ENCODE data around the gene IRF2BPL.

The IRF2BPL gene

GRCh38 chr14:77045238-77046162 is 17.0 kb upstream of the IRF2BPL start:
- in situ Hi-C loops (cut with HindIII; ENCODE audit: low sequenced_read_pairs) = loop anchor here (10.0 kb wide), 1 partner anchor 91 kb away; no protein-coding TSS in a partner anchor

GRCh38 chr14:77044783-77045237 is 16.3 kb upstream of the IRF2BPL start:
- DNase-seq (ENCODE audit: low read depth) = no peak
- in situ Hi-C loops (cut with HindIII; ENCODE audit: low sequenced_read_pairs) = loop anchor here (10.0 kb wide), 1 partner anchor 90 kb away; no protein-coding TSS in a partner anchor
- TF ChIP-seq, protein P1, sequence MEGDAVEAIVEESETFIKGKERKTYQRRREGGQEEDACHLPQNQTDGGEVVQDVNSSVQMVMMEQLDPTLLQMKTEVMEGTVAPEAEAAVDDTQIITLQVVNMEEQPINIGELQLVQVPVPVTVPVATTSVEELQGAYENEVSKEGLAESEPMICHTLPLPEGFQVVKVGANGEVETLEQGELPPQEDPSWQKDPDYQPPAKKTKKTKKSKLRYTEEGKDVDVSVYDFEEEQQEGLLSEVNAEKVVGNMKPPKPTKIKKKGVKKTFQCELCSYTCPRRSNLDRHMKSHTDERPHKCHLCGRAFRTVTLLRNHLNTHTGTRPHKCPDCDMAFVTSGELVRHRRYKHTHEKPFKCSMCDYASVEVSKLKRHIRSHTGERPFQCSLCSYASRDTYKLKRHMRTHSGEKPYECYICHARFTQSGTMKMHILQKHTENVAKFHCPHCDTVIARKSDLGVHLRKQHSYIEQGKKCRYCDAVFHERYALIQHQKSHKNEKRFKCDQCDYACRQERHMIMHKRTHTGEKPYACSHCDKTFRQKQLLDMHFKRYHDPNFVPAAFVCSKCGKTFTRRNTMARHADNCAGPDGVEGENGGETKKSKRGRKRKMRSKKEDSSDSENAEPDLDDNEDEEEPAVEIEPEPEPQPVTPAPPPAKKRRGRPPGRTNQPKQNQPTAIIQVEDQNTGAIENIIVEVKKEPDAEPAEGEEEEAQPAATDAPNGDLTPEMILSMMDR (IDR thresholded peaks at IDR 0.05; ENCODE audit: low read depth, low read length, missing control alignments) = no peak
- no peak overlapping the region for H3K4me3 ChIP-seq (ENCODE audit: low read depth, low read length)

More at GRCh38 chr14:77045238-77046162, 17.0 kb upstream of the IRF2BPL start:
- no peak overlapping the region for H3K4me3 ChIP-seq (ENCODE audit: low read depth, low read length)
- DNase-seq (ENCODE audit: low read depth) = no peak
- TF ChIP-seq, protein P1 (IDR thresholded peaks at IDR 0.05; ENCODE audit: low read depth, low read length, missing control alignments) = no peak

DNA sequence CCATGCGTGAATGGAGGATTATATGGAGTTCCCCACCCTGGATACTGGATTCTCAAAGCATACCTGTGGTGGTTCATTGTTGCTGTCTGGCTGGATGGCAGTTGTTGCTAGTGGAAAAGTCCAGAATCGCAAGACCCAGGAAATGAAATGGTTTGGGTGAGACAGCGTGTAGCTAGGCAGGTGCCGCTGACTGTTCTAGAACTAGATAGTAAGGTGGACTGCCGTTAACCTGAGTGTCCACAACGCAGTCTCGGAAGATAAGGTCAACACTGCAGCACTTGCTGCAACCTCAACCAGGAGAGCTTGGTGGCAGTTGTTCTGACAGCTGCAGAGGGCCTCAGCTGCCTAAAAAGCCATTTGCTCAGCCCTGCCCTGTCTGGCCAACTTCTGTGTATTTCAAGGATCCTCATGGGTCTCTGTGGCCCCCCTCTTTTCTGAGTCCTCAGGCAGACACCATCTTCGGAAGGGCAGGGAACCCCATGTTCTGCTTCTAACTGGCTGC is 15.5 kb upstream of the IRF2BPL start:
- no peak for DNase-seq (ENCODE audit: low read depth)
- TF ChIP-seq, protein P1 (IDR thresholded peaks at IDR 0.05; ENCODE audit: low read depth, low read length, missing control alignments) = no peak
- no peak overlapping the region for H3K4me3 ChIP-seq (ENCODE audit: low read depth, low read length)
- in situ Hi-C loops (cut with HindIII; ENCODE audit: low sequenced_read_pairs) = loop anchor here (10.0 kb wide), 1 partner anchor 89 kb away; no protein-coding TSS in a partner anchor

DNA sequence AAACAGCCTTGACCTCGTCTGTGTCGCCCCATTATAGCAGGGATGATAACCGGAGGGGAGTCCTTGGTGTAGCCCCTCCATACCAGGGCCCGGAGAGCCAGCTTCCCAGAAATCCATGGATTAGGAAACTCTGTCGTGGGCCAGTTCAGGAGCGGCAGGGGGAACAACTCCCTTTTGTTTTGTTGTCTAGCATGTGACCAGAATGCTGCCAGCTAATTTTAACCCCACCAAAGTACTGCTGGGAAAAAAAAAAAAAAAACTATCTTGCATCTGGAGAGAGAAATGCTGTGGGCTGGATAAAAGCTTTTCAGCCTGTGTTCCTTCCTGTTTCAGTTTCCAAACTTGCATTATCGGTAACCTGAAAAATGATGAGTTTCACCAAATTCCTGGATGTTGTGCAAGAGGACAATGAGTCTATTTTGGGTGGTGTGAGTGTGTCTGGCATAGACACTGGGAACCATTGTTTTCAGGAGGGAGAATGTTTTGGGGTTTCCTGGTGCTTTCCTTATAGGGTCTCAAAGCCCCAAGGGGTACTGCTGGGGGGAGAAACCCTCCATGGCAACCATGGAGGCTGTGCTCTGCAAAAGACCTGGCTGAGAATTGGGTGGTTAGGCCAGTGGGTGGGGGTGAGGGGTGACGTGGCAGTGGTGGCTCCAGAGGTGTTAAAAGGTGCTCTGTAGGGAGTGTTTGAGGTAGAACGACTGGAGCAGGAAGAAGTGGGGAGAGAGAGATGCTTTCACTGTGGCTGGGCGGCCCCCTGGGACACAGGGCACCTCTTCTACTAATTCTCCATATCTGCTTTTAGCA is 14.9 kb upstream of the IRF2BPL start:
- in situ Hi-C loops (cut with HindIII; ENCODE audit: low sequenced_read_pairs) = loop anchor here (10.0 kb wide), 1 partner anchor 89 kb away; no protein-coding TSS in a partner anchor
- DNase-seq (ENCODE audit: low read depth) = no peak
- TF ChIP-seq, protein P1 (IDR thresholded peaks at IDR 0.05; ENCODE audit: low read depth, low read length, missing control alignments) = no peak
- no peak overlapping the region for H3K4me3 ChIP-seq (ENCODE audit: low read depth, low read length)

DNA sequence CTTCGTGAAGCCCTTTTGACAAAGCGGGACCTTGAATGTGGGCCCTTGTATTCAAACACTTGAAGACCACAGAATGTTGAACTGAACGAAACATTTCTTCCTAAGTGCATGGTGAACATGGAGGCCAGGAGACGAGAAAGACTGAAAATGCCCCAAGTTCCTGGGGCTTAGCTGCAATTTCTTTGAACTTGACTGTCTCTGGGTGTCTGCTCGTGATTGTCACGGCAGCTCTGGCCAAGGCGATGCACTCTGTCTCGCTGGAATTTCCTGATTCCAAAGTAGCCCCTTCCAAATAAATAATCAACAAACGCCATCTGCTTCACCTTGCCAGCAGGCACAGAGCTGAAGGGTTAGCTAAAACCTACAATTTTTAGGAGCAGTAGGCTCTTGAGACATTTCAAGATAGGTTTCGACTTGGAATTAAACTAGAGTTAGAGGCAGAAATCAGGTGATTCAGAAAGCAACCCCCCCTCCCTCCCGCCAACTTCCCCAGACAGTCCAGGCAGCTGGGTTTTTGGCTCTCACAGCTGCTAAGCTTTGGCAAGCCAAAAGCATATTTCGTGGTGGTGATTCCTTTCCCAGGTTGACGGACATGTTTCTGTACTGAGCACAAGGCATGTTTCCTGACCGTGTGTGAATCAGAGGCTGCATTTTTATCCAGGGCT is 13.5 kb upstream of the IRF2BPL start:
- peak; percentile 92 for DNase-seq (ENCODE audit: low read depth)
- no peak overlapping the region for H3K4me3 ChIP-seq (ENCODE audit: low read depth, low read length)
- TF ChIP-seq, protein P1 (IDR thresholded peaks at IDR 0.05; ENCODE audit: low read depth, low read length, missing control alignments) = no peak
- in situ Hi-C loops (cut with HindIII; ENCODE audit: low sequenced_read_pairs) = loop anchor here (10.0 kb wide), 1 partner anchor 87 kb away; no protein-coding TSS in a partner anchor

Data from astrocyte of the cerebellum (primary cell).